ENCODE data around the gene ITGB2. TPM values are rescaled to one million over a fixed set of nuclear protein-coding genes. Genes with fewer than 3 reads are reported as not detected.

The ITGB2 gene
- total and polyA plus RNA-seq, 12 donors: 6.3 to 249 (median 98.9) TPM

DNA sequence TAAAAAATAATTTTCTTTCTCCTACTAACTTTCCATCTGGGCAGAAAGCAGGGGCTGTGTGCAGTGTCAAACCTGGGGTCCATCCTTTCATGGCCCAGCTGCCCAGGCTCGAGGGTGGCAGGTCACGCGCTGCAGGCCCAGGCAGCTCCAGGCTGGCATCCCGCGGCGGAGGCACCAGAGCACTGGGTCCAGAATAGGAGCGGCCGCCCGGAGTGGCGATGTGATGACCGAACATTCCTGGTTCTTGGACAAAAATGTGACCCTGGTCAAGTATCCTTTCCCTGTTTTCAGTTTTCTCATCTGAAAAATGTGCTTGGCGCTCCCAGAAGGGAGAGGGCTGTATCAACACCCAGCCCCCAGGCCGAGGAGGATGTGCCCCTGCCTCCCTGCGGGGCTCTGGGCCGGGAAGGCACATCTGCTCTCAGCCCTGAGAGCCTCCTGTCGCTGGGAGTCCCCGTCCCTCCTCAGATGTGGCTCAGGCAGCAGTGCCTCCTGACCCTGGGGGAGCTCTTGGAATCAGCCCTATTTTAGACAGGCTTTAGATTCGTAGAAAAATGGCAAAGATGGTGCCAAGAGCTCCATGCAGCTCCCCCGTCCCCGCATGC is 48.5 kb upstream of the ITGB2 start:
- H3K9me3 ChIP-seq (replicated peaks in 1 of 3): no peaks in the 10 kb centered on the region
- peaks cover 0 to 5% of the 10 kb centered on the region in 2 donors for H3K36me3 ChIP-seq (replicated peaks in 1 of 2)
- H3K4me1 ChIP-seq (replicated peaks in 1 of 2): peaks cover 6 to 30% of the 10 kb centered on the region in 2 donors
- peak overlapping the region in 4 of 5 donors; percentile 31 to 76 (median 60) for H3K27ac ChIP-seq
- H3K27me3 ChIP-seq: no peaks in the 10 kb centered on the region
- WGBS, 4 donors: 77 to 84% (median 80%) methylated on average over 15 to 20 of the region's 20 CpGs
- no peak overlapping the region for H3K4me3 ChIP-seq
- intact Hi-C loops (cut with DNase I): no loop called here
- DNase-seq: no peak
- TF ChIP-seq CTCF (IDR thresholded peaks at IDR 0.05): no peak
- TF ChIP-seq POLR2A (IDR thresholded peaks at IDR 0.05): no peak

DNA sequence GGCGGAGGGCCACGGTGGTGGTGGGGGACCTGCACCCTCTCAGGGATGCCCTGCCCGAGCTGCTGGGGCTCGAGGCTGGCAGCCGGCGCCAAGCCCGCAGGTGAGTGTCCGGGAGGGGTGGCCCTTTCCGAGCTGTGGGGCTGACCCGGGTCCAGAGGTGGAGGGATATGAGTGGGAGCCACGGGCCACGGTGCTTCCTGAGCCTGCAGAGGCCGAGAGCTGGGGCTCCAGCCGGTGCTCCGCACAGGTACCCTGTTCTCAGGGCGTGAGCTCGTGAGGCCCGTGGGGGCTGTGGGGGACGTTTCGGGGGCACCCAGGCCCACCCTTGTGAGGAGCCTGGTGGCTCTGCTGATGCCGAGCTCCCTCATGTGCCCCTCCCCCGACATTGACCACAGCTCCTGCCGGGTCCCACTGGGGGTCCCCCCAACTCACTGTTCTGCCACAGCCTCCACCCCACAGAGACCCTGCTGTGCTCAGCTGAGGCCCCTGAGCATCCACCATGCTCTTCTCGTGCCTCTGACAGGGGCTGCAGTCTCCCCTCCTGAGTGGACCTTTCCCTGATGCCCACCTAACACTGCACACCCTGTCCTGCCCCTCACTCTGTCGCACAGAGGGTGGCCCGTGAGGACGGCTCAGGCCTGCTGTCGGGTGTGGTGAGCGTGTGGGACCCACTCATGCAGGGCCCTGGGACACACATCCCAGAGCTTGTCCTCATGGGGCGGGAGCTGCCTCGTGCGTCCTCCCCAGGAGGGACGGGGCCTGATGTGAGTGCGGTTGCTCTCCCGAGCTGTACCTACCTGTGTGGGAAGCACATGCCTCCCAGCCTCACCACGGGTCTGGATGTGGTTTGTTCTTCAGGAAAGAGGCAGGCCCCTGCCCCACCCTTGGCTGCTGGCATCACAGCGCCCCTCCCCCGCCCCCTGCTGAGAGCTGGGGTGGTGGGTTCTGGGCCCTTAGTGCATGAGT is 46.7 kb upstream of the ITGB2 start:
- Histone ChIP-seq H3K9me3 (replicated peaks in 1 of 3) (no peaks in the 10 kb centered on the region), H3K27me3 (no peaks in the 10 kb centered on the region), H3K4me3 (no peak overlapping the region), H3K27ac (peak overlapping the region in 2 of 5 donors; percentile 23 to 45), H3K36me3 (replicated peaks in 1 of 2) (peaks cover 0 to 5% of the 10 kb centered on the region in 2 donors), H3K4me1 (replicated peaks in 1 of 2) (peaks cover 6 to 30% of the 10 kb centered on the region in 2 donors)
- 80 to 90% (median 87%) methylated on average over 10 to 38 of the region's 38 CpGs for WGBS, 4 donors
- intact Hi-C loops (cut with DNase I): no loop called here
- TF ChIP-seq CTCF (IDR thresholded peaks at IDR 0.05) (no peak), POLR2A (IDR thresholded peaks at IDR 0.05) (no peak)
- DNase-seq: no peak

- peaks cover 6 to 30% of the 10 kb centered on the region in 2 donors for H3K4me1 ChIP-seq (replicated peaks in 1 of 2)
- no peaks in the 10 kb centered on the region for H3K27me3 ChIP-seq
- H3K36me3 ChIP-seq (replicated peaks in 1 of 2): peaks cover 0 to 5% of the 10 kb centered on the region in 2 donors
- intact Hi-C loops (cut with DNase I): no loop called here
- H3K9me3 ChIP-seq (replicated peaks in 1 of 3): no peaks in the 10 kb centered on the region
- DNase-seq: peak in 1 of 7 donors; percentile 35
- TF ChIP-seq CTCF (IDR thresholded peaks at IDR 0.05) (no peak), POLR2A (IDR thresholded peaks at IDR 0.05) (no peak)
- peak overlapping the region in 2 of 5 donors; percentile 23 to 45 for H3K27ac ChIP-seq
- WGBS, 4 donors: 65 to 73% (median 72%) methylated on average over 17 to 30 of the region's 30 CpGs
- no peak overlapping the region for H3K4me3 ChIP-seq
Measured at GRCh38 chr21:44966135-44967081, 45.7 kb upstream of the ITGB2 start.
